ENCODE measurements around the gene TIMM50.

GRCh38 chr19:39449116-39449797, 31.4 kb upstream of the TIMM50 start:
- no peak for TF ChIP-seq CTCF (IDR thresholded peaks at IDR 0.05; ENCODE audit: low read depth, low read length, missing input control)
- TF ChIP-seq RAD21 (IDR thresholded peaks at IDR 0.05) = no peak
- no peak for TF ChIP-seq MAX (IDR thresholded peaks at IDR 0.05)
- no peak for TF ChIP-seq ATF3 (IDR thresholded peaks at IDR 0.05)
- TF ChIP-seq REST (IDR thresholded peaks at IDR 0.05) = no peak
- no peak for TF ChIP-seq JUND (IDR thresholded peaks at IDR 0.05)
- TF ChIP-seq TAF1 (conservative IDR thresholded peaks at IDR 0.05) = no peak
- no peak for TF ChIP-seq YY1 (IDR thresholded peaks at IDR 0.05)
- no peak for TF ChIP-seq SP1 (IDR thresholded peaks at IDR 0.05)

Measured in liver (tissue), 3 donors.